NB4 (cell line): ENCODE results near the gene ELK4.

Source experiments
- POLR2A ChIP-seq: IDR thresholded peaks from 2 replicates; pipeline ENCODE4 v1.6.1; 2011; ENCODE audit warnings: mild to moderate bottlenecking; ENCODE audit not compliant: insufficient read length; ENCODE audit errors: extremely low read depth
- TF ChIP-seq, protein P1 (sequence below): IDR thresholded peaks from one replicate; pipeline ENCODE4 v1.5.1; 2012; ENCODE audit warnings: low read depth, low read length

DNA sequence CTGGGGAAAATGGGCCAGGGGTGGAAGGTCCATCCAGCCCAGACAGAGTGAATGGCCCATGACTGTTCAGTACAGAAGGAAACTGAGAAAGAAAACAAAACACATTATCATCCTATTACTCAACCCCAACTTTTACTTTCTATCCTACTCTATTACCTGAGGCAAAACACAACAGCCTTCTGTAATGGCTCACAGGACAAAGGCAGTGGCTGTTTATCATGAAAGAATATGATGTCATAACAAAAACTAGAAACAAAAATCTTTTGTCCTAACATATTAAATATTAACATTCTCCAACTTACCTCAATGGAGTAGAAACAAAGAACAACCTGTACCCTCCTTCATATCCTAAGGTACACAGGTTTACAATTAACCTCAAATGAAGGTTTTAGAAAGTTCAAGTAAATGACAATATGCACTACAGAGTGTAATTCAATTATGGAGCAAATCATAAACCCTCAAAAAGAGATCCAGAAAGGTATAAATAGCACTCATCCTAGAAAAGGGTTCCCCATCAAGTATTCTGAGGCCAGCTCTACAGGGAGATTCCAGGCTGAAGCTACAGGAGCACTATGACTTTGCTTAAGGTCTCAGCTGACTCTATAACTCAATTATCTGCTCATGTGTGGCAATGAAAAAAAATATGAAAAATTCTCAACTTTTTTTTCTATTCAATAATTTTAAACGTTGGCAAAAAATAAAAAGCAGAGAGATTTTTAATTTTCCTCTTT lies 15.1 kb downstream of the ELK4 start:
- TF ChIP-seq, protein P1, sequence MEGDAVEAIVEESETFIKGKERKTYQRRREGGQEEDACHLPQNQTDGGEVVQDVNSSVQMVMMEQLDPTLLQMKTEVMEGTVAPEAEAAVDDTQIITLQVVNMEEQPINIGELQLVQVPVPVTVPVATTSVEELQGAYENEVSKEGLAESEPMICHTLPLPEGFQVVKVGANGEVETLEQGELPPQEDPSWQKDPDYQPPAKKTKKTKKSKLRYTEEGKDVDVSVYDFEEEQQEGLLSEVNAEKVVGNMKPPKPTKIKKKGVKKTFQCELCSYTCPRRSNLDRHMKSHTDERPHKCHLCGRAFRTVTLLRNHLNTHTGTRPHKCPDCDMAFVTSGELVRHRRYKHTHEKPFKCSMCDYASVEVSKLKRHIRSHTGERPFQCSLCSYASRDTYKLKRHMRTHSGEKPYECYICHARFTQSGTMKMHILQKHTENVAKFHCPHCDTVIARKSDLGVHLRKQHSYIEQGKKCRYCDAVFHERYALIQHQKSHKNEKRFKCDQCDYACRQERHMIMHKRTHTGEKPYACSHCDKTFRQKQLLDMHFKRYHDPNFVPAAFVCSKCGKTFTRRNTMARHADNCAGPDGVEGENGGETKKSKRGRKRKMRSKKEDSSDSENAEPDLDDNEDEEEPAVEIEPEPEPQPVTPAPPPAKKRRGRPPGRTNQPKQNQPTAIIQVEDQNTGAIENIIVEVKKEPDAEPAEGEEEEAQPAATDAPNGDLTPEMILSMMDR = no peak
- no peak for TF ChIP-seq POLR2A
